Stimulated activated naive CD8-positive, alpha-beta T cell treated with anti-CD3 and anti-CD28 coated beads, Interleukin-15, Interleukin-2, amounts not matched to agents 100 ng/mL and 50 ng/mL, for 24 hours (primary cell): Measurements from ENCODE around the gene RBPJ.

ENCODE experiments used
- H3K27ac Mint-ChIP-seq: one replicate; pipeline ENCODE4 v1.8.0; 2021; ENCODE audit warnings: mild to moderate bottlenecking, mixed read lengths
- H3K27me3 Mint-ChIP-seq: one replicate; pipeline ENCODE4 v1.8.0; 2021; ENCODE audit warnings: mixed read lengths
- H3K36me3 Mint-ChIP-seq: one replicate; pipeline ENCODE4 v1.8.0; 2021; ENCODE audit warnings: low read depth, mixed read lengths
- H3K4me1 Mint-ChIP-seq: one replicate; pipeline ENCODE4 v1.8.0; 2021; ENCODE audit warnings: low read depth, mixed read lengths
- H3K4me3 Mint-ChIP-seq: one replicate; pipeline ENCODE4 v1.8.0; 2021; ENCODE audit warnings: mild to moderate bottlenecking, mixed read lengths
- H3K9me3 Mint-ChIP-seq: one replicate; pipeline ENCODE4 v1.8.0; 2021; ENCODE audit warnings: mixed read lengths

The RBPJ gene

GRCh38 chr4:26426892-26427291 lies 106.1 kb downstream of the RBPJ start:
- Mint-ChIP-seq H3K27ac (no peak overlapping the region), H3K4me1 (peaks cover 4% of the 10 kb centered on the region), H3K27me3 (no peaks in the 10 kb centered on the region), H3K4me3 (no peak overlapping the region), H3K36me3 (peaks cover 81% of the 10 kb centered on the region), H3K9me3 (no peaks in the 10 kb centered on the region)

DNA sequence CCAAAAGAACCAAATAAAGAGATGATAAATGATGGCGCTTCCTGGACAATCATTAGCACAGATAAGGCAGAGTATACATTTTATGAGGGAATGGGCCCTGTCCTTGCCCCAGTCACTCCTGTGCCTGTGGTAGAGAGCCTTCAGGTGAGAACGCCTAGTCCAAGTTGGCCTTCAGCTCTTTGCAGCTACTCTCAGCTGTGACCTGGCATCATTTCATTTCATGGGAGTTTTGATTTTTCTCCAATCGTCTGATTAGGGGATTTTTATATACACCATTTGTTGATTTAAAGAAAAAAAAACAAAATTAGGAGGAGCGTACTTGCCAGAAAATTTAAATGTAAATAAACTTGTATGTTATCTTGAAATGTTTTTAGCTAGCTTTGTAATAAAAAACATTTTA lies 109.1 kb downstream of the RBPJ start:
- H3K27me3 Mint-ChIP-seq, result no peaks in the 10 kb centered on the region
- peaks cover 4% of the 10 kb centered on the region for H3K4me1 Mint-ChIP-seq
- H3K27ac Mint-ChIP-seq, result no peak overlapping the region
- no peaks in the 10 kb centered on the region for H3K9me3 Mint-ChIP-seq
- no peak overlapping the region for H3K4me3 Mint-ChIP-seq
- peaks cover 83% of the 10 kb centered on the region for H3K36me3 Mint-ChIP-seq

- Mint-ChIP-seq H3K4me3 (no peak overlapping the region), H3K36me3 (peaks cover 76% of the 10 kb centered on the region), H3K4me1 (peaks cover 4% of the 10 kb centered on the region), H3K27ac (no peak overlapping the region), H3K9me3 (no peaks in the 10 kb centered on the region), H3K27me3 (no peaks in the 10 kb centered on the region)
These were observed 110.8 kb downstream of the RBPJ start for GRCh38 chr4:26431461-26432180.

- H3K9me3 Mint-ChIP-seq, result no peaks in the 10 kb centered on the region
- no peak overlapping the region for H3K4me3 Mint-ChIP-seq
- no peaks in the 10 kb centered on the region for H3K27me3 Mint-ChIP-seq
- no peaks in the 10 kb centered on the region for H3K4me1 Mint-ChIP-seq
- H3K27ac Mint-ChIP-seq, result no peak overlapping the region
- H3K36me3 Mint-ChIP-seq, result peaks cover 76% of the 10 kb centered on the region
These were observed 111.6 kb downstream of the RBPJ start for GRCh38 chr4:26432419-26432818.

GRCh38 chr4:26433556-26433955 lies 112.7 kb downstream of the RBPJ start:
- no peaks in the 10 kb centered on the region for H3K9me3 Mint-ChIP-seq
- peaks cover 70% of the 10 kb centered on the region for H3K36me3 Mint-ChIP-seq
- no peaks in the 10 kb centered on the region for H3K4me1 Mint-ChIP-seq
- H3K4me3 Mint-ChIP-seq, result no peak overlapping the region
- no peaks in the 10 kb centered on the region for H3K27me3 Mint-ChIP-seq
- H3K27ac Mint-ChIP-seq, result no peak overlapping the region

- Mint-ChIP-seq H3K4me3 (no peak overlapping the region), H3K27ac (no peak overlapping the region), H3K9me3 (no peaks in the 10 kb centered on the region), H3K4me1 (no peaks in the 10 kb centered on the region), H3K36me3 (peaks cover 70% of the 10 kb centered on the region), H3K27me3 (no peaks in the 10 kb centered on the region)
These were observed 113.3 kb downstream of the RBPJ start for GRCh38 chr4:26434030-26434639.

- peaks cover 16% of the 10 kb centered on the region for H3K36me3 Mint-ChIP-seq
- H3K4me1 Mint-ChIP-seq, result no peaks in the 10 kb centered on the region
- no peak overlapping the region for H3K27ac Mint-ChIP-seq
- peaks cover 9% of the 10 kb centered on the region for H3K9me3 Mint-ChIP-seq
- H3K27me3 Mint-ChIP-seq, result peaks cover 5% of the 10 kb centered on the region
- no peak overlapping the region for H3K4me3 Mint-ChIP-seq
These were observed 120.3 kb downstream of the RBPJ start for GRCh38 chr4:26441102-26441501.

- H3K36me3 Mint-ChIP-seq, result peaks cover 9% of the 10 kb centered on the region
- H3K9me3 Mint-ChIP-seq, result peaks cover 9% of the 10 kb centered on the region
- H3K4me3 Mint-ChIP-seq, result no peak overlapping the region
- no peak overlapping the region for H3K27ac Mint-ChIP-seq
- H3K4me1 Mint-ChIP-seq, result no peaks in the 10 kb centered on the region
- peaks cover 11% of the 10 kb centered on the region for H3K27me3 Mint-ChIP-seq
These were observed 121.0 kb downstream of the RBPJ start for GRCh38 chr4:26441771-26442170.

DNA sequence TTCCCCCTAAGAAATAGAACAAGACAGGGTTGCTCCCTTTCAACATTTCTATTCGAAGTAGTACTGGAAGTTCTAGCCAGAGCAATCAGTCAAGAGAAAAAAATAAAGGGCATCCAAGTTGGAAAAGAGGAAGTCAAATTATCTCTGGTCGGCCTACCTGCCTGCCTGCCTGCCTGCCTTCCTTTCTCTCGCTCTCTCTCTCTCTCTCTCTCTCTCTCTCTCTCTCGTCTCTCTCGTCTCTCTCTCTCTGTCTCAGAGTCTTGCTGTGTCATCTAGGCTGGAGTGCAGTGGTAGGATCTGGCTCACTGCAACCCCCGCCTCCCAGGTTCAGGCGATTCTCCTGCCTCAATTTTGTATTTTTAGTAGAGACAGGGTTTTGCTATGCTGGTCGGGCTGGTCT lies 126.6 kb downstream of the RBPJ start:
- no peak overlapping the region for H3K4me3 Mint-ChIP-seq
- peaks cover 9% of the 10 kb centered on the region for H3K9me3 Mint-ChIP-seq
- H3K36me3 Mint-ChIP-seq, result no peaks in the 10 kb centered on the region
- peaks cover 20% of the 10 kb centered on the region for H3K27me3 Mint-ChIP-seq
- H3K4me1 Mint-ChIP-seq, result no peaks in the 10 kb centered on the region
- no peak overlapping the region for H3K27ac Mint-ChIP-seq

DNA sequence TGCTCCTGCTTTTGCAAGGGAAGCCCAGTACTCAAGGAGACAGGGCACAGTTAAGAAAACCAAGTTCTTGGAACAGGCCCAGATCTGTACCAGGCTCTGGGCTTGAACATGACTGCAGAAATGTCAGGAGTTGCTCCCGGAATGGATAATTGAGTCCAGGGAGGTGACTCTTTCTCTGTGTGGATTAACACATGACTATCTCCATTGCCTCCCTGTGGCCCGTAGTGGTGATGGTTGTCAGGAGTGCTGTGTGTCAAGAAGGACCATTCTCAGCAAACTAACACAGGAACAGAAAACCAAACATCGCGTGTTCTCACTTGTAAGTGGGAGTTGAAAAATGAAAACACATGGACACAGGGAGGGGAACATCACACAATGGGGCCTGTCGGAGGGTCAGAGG lies 129.6 kb downstream of the RBPJ start:
- Mint-ChIP-seq H3K9me3 (no peaks in the 10 kb centered on the region), H3K36me3 (no peaks in the 10 kb centered on the region), H3K27me3 (peaks cover 16% of the 10 kb centered on the region), H3K4me3 (no peak overlapping the region), H3K27ac (no peak overlapping the region), H3K4me1 (no peaks in the 10 kb centered on the region)

DNA sequence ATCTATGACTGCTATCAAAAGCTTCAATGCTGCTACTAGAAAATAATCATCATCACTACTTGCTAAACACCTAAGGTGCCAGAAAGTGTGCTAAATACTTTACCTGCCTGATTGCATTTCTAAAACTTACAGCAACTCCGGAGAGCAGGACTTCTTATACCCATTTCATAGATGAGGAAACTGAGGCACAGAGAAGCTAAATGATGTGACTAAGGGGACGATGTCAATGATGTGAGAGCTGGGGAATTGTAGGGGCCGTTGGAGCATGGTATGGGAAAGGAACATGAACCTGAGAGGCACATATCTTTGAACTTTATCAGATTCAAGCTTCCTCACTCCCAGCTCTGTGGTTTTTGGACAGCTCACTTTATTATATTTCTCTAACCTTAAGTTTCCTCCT lies 130.8 kb downstream of the RBPJ start:
- Mint-ChIP-seq H3K27ac (no peak overlapping the region), H3K4me1 (no peaks in the 10 kb centered on the region), H3K36me3 (no peaks in the 10 kb centered on the region)

DNA sequence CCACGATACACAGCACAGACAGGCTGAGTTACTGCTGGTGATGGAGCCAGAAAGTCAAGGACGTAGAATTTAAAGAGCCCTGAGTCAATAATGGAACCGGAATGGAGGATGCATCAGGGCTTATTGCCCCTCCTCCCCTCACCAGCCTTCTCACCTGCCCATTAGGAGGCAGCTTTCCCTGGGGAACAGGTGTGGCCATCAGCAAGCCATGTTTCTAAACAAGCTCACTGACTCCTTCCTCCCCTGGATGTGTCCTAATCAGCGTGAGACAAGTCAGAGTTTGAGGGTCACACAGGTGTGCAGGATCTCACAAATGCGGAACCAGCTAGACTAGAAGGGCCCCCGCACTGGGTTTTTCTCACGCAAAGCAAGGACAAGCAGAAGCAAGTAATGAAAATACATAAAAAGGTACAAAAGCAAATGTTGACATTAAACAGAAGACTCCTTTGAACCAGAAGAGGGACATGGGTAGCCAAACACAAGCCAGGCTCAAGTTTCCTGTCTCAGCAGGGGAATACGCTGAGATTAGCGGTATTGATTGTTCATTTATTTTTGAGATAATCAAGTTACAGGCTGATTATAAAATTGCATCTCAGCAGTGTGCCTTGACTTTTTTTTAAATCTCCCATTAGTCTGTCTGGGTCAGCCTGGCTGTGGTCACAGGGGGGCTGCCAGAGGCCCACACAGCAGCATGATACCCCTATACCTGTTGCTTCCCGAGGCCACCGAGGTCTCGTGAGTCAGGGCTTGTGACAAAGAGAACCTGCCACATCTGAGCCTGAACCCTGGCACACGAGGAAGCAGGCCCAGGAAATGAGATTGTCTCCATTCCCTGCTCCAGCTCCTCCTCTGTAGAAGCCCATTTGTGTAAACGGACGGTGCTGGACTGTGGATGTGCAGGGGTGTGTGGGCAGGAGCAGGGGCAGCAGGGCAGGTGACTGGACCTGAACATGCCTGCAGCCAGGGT lies 132.0 kb downstream of the RBPJ start:
- no peak overlapping the region for H3K27ac Mint-ChIP-seq
- no peaks in the 10 kb centered on the region for H3K36me3 Mint-ChIP-seq
- peaks cover 6% of the 10 kb centered on the region for H3K4me1 Mint-ChIP-seq
- peaks cover 8% of the 10 kb centered on the region for H3K27me3 Mint-ChIP-seq
- no peak overlapping the region for H3K4me3 Mint-ChIP-seq
- no peaks in the 10 kb centered on the region for H3K9me3 Mint-ChIP-seq

More for the DNA sequence above, 130.8 kb downstream of the RBPJ start:
- peaks cover 11% of the 10 kb centered on the region for H3K27me3 Mint-ChIP-seq
- no peaks in the 10 kb centered on the region for H3K9me3 Mint-ChIP-seq
- H3K4me3 Mint-ChIP-seq, result no peak overlapping the region

DNA sequence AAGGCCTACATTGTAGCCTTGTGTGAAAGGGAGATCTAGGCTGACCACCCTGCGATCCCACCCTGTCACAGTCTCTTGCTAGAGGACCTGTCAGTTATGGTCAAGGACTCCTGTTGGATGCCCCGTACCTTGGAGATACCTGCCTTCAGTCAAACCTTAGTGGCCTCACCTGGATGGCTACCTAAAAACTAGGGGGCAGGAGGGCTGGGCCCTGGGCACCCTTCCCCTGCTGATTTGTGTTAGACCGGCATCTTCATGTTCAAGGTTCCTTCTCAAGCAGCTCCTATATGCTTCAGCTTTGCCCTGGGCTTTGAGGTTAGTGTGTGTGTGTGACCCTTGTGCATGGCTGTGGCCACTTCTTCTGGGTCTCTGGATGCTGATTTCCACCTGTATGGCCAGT lies 134.1 kb downstream of the RBPJ start:
- Mint-ChIP-seq H3K27me3 (no peaks in the 10 kb centered on the region), H3K4me3 (no peak overlapping the region), H3K27ac (no peak overlapping the region), H3K9me3 (no peaks in the 10 kb centered on the region), H3K4me1 (peaks cover 19% of the 10 kb centered on the region), H3K36me3 (no peaks in the 10 kb centered on the region)

DNA sequence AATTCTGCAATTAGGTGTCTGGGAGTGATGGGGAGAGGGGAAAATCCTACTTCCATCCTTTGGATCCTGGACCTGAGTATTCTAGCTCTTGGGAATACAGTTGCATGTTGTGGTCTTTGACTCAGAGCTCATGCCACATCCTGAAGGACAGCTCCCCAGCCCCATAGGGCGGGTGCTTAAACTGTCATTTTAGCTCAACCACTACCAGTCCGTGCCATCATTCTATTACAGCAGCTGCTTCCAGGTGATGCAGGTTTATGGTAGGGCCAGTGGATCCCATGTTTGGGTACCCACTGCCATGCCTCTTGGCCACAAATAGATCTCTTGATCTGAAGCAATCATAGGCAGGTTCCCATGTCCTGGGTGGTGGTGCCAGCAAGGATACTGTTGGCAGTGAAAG lies 134.8 kb downstream of the RBPJ start:
- Mint-ChIP-seq H3K9me3 (no peaks in the 10 kb centered on the region), H3K4me3 (no peak overlapping the region), H3K27ac (no peak overlapping the region), H3K4me1 (peaks cover 19% of the 10 kb centered on the region), H3K36me3 (no peaks in the 10 kb centered on the region), H3K27me3 (no peaks in the 10 kb centered on the region)

DNA sequence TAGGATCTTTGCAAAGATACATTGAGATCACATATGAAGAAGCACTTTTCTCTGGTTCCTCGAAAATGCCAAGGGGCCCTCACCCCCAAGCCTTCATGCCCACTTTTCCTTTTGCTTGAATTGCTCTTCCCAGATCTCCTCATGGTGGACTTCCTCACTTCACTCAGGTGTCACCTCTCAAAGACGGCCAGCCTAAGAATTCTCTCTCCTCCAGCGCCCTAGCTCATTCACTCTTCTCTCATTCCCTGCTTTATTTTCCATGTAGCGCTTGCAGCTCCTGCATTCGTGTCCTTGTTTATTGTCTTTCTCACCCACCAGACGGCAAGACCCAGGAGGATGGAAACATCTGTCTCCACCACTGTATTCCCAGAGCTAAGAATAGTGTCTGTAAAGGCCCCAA lies 136.6 kb downstream of the RBPJ start:
- H3K9me3 Mint-ChIP-seq, result no peaks in the 10 kb centered on the region
- H3K4me1 Mint-ChIP-seq, result peaks cover 19% of the 10 kb centered on the region
- no peaks in the 10 kb centered on the region for H3K36me3 Mint-ChIP-seq
- no peak overlapping the region for H3K4me3 Mint-ChIP-seq
- no peak overlapping the region for H3K27ac Mint-ChIP-seq
- H3K27me3 Mint-ChIP-seq, result no peaks in the 10 kb centered on the region
